ENCODE results near the gene VAV3.

Gene VAV3

DNA sequence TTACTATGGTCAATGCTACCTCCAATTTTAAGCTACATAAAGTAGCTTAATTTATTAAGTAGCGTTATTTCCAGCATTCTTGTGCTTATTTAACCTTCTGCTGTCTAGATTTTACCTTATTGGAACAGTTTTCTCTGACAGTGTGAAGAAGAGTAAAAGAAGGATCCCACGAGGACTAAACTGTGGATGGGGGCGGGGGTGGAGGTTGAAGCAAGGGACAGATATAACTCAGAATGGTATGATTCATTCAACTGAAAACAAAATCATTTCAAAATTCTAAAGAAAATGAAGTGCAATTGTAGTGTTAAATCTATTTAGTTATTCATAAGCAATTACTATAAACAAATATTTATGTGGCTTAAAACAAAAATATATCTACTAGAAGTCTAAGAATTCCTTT lies 11.5 kb upstream of the VAV3 start:
- H3K27ac ChIP-seq, result no peak overlapping the region
- TF ChIP-seq CTCF (conservative IDR thresholded peaks at IDR 0.05; ENCODE audit: low read depth), result no peak
- no peak for DNase-seq (ENCODE audit: low spot score)
- ChIA-PET POLR2A (ENCODE audit: low non-redundant PET) (no interaction called here), CTCF (no interaction called here)

GRCh38 chr1:107975851-107976250 lies 10.9 kb upstream of the VAV3 start:
- POLR2A ChIA-PET (ENCODE audit: low non-redundant PET), result no interaction called here
- no peak for TF ChIP-seq CTCF (conservative IDR thresholded peaks at IDR 0.05; ENCODE audit: low read depth)
- DNase-seq (ENCODE audit: low spot score), result no peak
- H3K27ac ChIP-seq, result no peak overlapping the region
- CTCF ChIA-PET, result no interaction called here

DNA sequence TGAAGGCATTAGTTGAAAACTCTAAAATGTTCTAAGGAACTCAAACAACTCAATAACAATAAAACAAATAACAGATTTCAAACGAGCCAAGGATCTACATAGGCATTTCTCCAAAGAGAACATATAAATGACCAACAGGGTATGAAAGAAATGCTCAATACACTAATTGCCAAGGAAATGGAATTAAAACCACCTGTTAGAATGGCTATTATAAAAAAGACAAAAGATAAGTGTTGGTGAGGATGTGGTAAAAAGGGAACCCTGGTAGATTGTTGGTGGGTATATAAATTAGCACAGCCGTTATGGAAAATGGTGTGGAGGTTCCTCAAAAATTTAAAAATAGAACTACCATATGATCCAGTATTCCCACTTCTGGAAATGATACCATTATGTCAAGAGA lies 9.1 kb upstream of the VAV3 start:
- H3K27ac ChIP-seq, result no peak overlapping the region
- no peak for TF ChIP-seq CTCF (conservative IDR thresholded peaks at IDR 0.05; ENCODE audit: low read depth)
- DNase-seq (ENCODE audit: low spot score), result no peak
- POLR2A ChIA-PET (ENCODE audit: low non-redundant PET), result no interaction called here
- CTCF ChIA-PET, result no interaction called here

DNA sequence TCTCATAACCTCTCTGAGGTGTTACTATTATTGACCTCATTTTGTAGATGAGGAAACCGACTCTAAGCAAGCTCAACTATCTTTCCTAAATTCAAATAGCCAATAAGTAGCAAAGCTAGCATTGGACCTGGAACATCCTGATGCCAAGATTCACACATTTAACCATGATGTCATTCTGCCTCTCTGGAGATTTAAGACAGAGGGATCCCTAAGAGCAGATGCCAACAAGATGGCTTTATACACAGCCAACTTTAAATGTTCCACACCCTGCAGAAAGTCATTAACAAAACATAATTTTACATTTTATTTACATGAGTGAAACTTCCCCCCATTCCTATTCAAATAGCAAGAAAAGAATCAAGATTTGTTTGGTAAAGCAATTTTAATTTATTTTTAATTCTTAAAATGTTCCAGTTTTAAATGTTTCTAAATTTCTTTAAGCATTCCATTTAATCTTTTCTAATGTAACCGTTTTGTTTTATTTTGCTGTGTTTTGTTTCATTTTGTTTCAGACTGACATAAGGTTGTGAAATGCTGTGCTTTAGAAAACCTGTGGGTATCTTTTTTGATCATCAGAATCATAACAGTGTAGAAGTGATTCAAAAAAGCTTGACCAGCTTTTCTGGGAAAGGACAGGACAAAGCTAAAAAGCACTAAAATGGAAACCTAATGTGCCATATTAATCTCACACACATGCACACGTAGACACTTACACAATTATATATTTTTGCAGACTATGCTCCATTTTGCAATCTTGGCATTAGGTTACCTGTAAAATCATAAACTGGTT lies 7.6 kb upstream of the VAV3 start:
- H3K27ac ChIP-seq, result no peak overlapping the region
- ChIA-PET POLR2A (ENCODE audit: low non-redundant PET) (no interaction called here), CTCF (interaction anchor here (0.6 kb wide), 1 partner anchor 102 kb away, joined by 3 read pairs; no protein-coding TSS in a partner anchor)
- TF ChIP-seq CTCF (conservative IDR thresholded peaks at IDR 0.05; ENCODE audit: low read depth), result no peak
- DNase-seq (ENCODE audit: low spot score), result no peak

- no peak for DNase-seq (ENCODE audit: low spot score)
- POLR2A ChIA-PET (ENCODE audit: low non-redundant PET), result no interaction called here
- H3K27ac ChIP-seq, result no peak overlapping the region
- CTCF ChIA-PET, result no interaction called here
- TF ChIP-seq CTCF (conservative IDR thresholded peaks at IDR 0.05; ENCODE audit: low read depth), result no peak
Observed at GRCh38 chr1:107966550-107966949, 1.6 kb upstream of the VAV3 start.

GRCh38 chr1:107964336-107965109 lies 457 bp downstream of the VAV3 start:
- H3K27ac ChIP-seq, result no peak overlapping the region
- CTCF ChIA-PET, result interaction anchor here (0.6 to 0.9 kb wide), 4 partner anchors 161 to 823 kb away, joined by 3 to 5 read pairs (median 4); no protein-coding TSS in a partner anchor
- peak; percentile 34 for DNase-seq (ENCODE audit: low spot score)
- no peak for TF ChIP-seq CTCF (conservative IDR thresholded peaks at IDR 0.05; ENCODE audit: low read depth)
- POLR2A ChIA-PET (ENCODE audit: low non-redundant PET), result no interaction called here
